ENCODE measurements around the gene APH1A.
"Not testable (repeated sequence)": the region's sequence is repeated elsewhere in the genome, so short reads cannot be mapped to it uniquely, and the experiment has no call there.

Gene APH1A

GRCh38 chr1:150232921-150233320 lies 35.9 kb downstream of the APH1A start:
- not testable (repeated sequence) for DNase-seq

DNA sequence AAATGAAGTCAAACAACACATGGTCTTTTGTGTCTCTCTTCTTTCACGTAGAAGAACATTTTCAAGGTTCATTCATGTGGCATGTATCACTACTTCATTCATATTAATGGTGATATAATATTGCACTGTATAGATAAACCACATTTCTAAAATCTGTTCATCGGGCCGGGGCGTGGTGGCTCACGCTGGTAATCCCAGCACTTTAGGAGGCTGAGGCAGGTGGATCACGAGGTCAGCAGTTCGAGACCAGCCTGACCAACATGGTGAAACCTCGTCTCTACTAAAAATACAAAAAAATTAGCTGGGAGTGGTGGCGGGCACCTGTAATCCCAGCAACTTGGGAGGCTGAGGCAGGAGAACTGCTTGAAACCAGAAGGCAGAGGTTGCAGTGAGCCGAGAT lies 40.6 kb downstream of the APH1A start:
- DNase-seq: not testable (repeated sequence)

- no peak for DNase-seq
Observed at GRCh38 chr1:150227228-150227627, 41.6 kb downstream of the APH1A start.

DNA sequence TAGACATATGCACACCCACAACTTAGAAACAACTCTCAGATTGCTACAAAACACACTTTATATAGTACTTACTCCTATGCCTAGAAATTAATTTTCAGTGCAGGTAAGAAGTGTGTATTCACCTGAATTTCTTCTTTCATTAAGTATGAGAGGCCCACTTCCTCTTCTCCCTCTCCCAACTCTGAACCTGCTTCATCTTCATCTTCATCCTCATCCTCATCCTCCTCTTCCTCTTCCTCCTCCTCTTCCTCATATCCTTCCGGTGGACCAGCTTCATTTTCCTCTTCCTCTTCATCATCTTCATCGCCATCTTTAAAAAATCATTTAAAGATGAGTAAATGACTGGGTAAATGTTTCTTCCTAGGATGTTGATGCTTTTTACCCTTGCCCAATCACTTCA lies 42.3 kb downstream of the APH1A start:
- no peak for DNase-seq

GRCh38 chr1:150225546-150225945 lies 43.3 kb downstream of the APH1A start:
- DNase-seq: no peak

DNA sequence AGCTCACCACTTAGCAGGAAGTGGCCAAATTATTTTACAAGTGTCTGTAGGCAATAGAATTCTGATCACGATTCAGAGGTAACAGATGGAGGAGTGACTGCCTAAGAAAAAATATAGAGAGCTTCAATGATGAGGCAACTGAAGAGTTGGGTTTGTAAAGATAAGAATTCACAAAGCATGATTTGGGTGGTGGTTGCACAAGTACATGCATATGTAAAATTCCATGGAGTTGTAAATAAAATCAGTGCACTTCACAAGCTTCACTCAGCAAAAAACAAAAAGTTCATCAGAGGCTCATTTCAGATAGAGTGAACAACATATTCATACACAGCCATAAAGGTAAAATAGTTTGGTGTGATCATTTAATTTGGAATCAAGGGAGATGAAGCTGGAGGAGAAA lies 43.8 kb downstream of the APH1A start:
- DNase-seq: no peak

- no peak for DNase-seq
Observed at GRCh38 chr1:150221552-150221951, 47.3 kb downstream of the APH1A start.

DNA sequence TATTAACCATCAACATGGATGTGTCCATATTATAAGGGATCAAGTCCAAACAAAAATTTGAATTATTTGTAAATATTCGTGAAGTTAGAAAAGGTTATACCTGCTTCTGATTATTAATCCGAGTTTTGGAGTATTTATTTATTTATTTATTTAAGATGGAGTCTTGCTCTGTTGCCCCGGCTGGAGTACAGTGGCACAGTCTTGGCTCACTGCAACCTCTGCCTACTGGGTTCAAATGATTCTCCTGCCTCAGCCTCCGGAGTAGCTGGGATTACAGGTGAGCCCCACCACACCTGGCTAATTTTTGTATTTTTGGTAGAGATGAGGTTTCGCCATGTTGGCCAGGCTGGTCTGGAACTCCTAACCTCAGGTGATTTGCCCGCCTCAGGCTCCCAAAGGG lies 53.0 kb downstream of the APH1A start:
- not testable (repeated sequence) for DNase-seq

Data from bone marrow (tissue), 2 donors.